ENCODE results near the gene RPTOR. TPM values are rescaled to one million over a fixed set of nuclear protein-coding genes. Genes with fewer than 3 reads are reported as not detected.

The RPTOR gene
- total RNA-seq, 1 experiment from 2014 or later: 58.0 TPM

DNA sequence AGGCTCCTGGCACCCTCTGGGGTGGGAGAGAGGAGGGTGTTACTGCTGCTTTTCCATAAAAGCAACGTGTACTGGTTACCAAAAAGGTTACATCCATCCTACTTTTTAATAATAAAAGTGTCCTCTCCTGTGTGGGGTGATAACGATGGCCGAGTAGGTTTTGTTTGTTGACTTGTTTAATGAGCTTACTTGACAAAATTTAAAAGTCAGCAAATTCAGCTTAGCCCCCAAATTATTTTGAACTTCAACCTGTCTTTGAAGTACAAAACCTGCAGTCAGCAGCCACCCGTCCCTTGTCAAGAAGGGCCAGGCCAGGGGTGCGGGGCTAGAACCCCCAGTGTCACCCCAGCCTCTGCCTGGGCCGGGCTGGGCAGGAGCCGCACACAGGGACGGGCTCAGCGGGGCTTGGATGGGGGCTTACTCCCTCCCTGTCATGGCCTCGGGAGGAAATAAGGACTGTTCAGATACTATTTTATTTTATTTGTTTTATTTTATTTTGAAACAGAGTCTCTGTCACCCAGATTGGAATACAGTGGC is 343.1 kb downstream of the RPTOR start:
- ChIA-PET POLR2A (no interaction called here), CTCF (interaction anchor here (0.6 kb wide), 1 partner anchor 132 kb away, joined by 3 read pairs; no protein-coding TSS in a partner anchor)
- H3K4me1 ChIP-seq (ENCODE audit: control insufficient read depth, insufficient read depth, low read length): peaks cover 22% of the 10 kb centered on the region
- no peak for ATAC-seq
- intact Hi-C loops (cut with micrococcal nuclease; ENCODE audit: unreplicated experiment) (no loop called here), in situ Hi-C loops (cut with HindIII; ENCODE audit: low pct_unique_long_range_greater_than_20kb, low sequenced_read_pairs) (no loop called here)
- TF ChIP-seq TCF7L2 (IDR thresholded peaks at IDR 0.05; ENCODE audit: low read depth, low read length): no peak
- TF ChIP-seq, protein P1, sequence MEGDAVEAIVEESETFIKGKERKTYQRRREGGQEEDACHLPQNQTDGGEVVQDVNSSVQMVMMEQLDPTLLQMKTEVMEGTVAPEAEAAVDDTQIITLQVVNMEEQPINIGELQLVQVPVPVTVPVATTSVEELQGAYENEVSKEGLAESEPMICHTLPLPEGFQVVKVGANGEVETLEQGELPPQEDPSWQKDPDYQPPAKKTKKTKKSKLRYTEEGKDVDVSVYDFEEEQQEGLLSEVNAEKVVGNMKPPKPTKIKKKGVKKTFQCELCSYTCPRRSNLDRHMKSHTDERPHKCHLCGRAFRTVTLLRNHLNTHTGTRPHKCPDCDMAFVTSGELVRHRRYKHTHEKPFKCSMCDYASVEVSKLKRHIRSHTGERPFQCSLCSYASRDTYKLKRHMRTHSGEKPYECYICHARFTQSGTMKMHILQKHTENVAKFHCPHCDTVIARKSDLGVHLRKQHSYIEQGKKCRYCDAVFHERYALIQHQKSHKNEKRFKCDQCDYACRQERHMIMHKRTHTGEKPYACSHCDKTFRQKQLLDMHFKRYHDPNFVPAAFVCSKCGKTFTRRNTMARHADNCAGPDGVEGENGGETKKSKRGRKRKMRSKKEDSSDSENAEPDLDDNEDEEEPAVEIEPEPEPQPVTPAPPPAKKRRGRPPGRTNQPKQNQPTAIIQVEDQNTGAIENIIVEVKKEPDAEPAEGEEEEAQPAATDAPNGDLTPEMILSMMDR (IDR thresholded peaks at IDR 0.05): no peak
- TF ChIP-seq SIN3A (IDR thresholded peaks at IDR 0.05; ENCODE audit: borderline replicate concordance, insufficient read depth, low read depth, low read length): no peak
- no peak for TF ChIP-seq POLR2AphosphoS5 (IDR thresholded peaks at IDR 0.05; ENCODE audit: low read depth, low read length)
- TF ChIP-seq, protein P2, sequence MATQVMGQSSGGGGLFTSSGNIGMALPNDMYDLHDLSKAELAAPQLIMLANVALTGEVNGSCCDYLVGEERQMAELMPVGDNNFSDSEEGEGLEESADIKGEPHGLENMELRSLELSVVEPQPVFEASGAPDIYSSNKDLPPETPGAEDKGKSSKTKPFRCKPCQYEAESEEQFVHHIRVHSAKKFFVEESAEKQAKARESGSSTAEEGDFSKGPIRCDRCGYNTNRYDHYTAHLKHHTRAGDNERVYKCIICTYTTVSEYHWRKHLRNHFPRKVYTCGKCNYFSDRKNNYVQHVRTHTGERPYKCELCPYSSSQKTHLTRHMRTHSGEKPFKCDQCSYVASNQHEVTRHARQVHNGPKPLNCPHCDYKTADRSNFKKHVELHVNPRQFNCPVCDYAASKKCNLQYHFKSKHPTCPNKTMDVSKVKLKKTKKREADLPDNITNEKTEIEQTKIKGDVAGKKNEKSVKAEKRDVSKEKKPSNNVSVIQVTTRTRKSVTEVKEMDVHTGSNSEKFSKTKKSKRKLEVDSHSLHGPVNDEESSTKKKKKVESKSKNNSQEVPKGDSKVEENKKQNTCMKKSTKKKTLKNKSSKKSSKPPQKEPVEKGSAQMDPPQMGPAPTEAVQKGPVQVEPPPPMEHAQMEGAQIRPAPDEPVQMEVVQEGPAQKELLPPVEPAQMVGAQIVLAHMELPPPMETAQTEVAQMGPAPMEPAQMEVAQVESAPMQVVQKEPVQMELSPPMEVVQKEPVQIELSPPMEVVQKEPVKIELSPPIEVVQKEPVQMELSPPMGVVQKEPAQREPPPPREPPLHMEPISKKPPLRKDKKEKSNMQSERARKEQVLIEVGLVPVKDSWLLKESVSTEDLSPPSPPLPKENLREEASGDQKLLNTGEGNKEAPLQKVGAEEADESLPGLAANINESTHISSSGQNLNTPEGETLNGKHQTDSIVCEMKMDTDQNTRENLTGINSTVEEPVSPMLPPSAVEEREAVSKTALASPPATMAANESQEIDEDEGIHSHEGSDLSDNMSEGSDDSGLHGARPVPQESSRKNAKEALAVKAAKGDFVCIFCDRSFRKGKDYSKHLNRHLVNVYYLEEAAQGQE (IDR thresholded peaks at IDR 0.05; ENCODE audit: insufficient read depth in 1 of 2, low read depth in 2 of 2, low read length in 1 of 2): no peak
- no peak overlapping the region for H3K4me3 ChIP-seq (ENCODE audit: low read depth in 2 of 2, low read length in 2 of 2)
- H3K27me3 ChIP-seq (ENCODE audit: control insufficient read depth, insufficient read depth, low read length): no peaks in the 10 kb centered on the region
- H3K36me3 ChIP-seq (ENCODE audit: control insufficient read depth, insufficient read depth, low read length): no peaks in the 10 kb centered on the region; the same call in 1 of the 2 replicates
- no peak for DNase-seq (ENCODE audit: low read depth, low spot score)
- no peak overlapping the region for H3K27ac ChIP-seq (ENCODE audit: low read length)
- no TSS peak for BruUV-seq (replicated peaks)
- H3K9me3 ChIP-seq (ENCODE audit: control insufficient read depth, insufficient read depth, low read depth, low read length): no peaks in the 10 kb centered on the region

DNA sequence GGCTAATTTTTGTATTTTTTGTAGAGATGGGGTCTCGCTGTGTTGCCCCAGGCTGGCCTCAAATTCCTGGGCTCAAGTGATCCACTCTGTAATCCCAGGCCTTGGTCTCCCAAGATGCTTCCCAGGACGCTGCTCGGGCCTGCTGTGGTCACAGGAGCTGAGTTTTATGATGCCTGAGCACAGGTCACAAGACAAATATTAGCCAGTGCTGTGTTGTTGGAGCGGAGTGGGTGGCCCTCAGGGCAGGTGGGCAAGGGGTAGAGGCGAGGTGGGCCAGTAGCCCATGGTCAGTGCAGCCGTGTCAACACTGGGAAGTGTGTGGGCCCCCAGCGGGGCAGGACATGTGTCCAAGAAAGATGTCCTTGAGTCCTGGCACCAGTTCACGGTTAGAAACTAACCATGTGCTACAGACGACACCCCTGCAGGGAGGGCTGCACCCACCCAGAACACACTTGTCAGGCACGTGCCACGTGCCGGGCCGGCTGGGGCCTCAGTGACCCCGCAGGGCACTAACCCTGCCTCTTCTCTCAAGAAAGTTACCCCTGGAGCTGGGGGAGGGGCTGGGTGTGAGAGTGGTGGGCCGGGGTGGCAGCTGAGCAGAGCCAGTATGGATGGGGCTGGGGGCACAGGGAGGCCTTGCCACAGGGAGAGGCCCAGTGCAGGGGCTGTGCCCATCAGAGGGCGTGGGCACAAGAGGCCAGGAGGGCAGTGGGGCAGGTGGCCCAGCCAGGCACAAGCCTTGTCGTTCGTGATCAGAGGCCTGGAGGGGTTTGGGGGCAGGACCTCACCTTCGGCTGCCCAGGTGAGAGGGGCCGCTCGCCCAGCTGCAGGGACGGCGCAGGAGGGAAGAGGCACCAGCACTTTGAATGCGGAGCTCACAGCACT is 343.9 kb downstream of the RPTOR start:
- Histone ChIP-seq H3K9me3 (ENCODE audit: control insufficient read depth, insufficient read depth, low read depth, low read length) (no peaks in the 10 kb centered on the region), H3K27me3 (ENCODE audit: control insufficient read depth, insufficient read depth, low read length) (no peaks in the 10 kb centered on the region), H3K4me3 (ENCODE audit: low read depth in 2 of 2, low read length in 2 of 2) (no peak overlapping the region), H3K36me3 (ENCODE audit: control insufficient read depth, insufficient read depth, low read length) (no peaks in the 10 kb centered on the region), H3K4me1 (ENCODE audit: control insufficient read depth, insufficient read depth, low read length) (peaks cover 22% of the 10 kb centered on the region), H3K27ac (ENCODE audit: low read length) (no peak overlapping the region)
- ChIA-PET CTCF (interaction anchor here (0.6 kb wide), 1 partner anchor 133 kb away, joined by 3 read pairs; no protein-coding TSS in a partner anchor), POLR2A (no interaction called here)
- DNase-seq (ENCODE audit: low read depth, low spot score): no peak
- BruUV-seq (replicated peaks): no TSS peak
- ATAC-seq: no peak
- TF ChIP-seq, protein P1 (IDR thresholded peaks at IDR 0.05): no peak
- TF ChIP-seq TCF7L2 (IDR thresholded peaks at IDR 0.05; ENCODE audit: low read depth, low read length) (no peak), POLR2AphosphoS5 (IDR thresholded peaks at IDR 0.05; ENCODE audit: low read depth, low read length) (no peak), SIN3A (IDR thresholded peaks at IDR 0.05; ENCODE audit: borderline replicate concordance, insufficient read depth, low read depth, low read length) (no peak)
- TF ChIP-seq, protein P2 (IDR thresholded peaks at IDR 0.05; ENCODE audit: insufficient read depth in 1 of 2, low read depth in 2 of 2, low read length in 1 of 2): no peak
- intact Hi-C loops (cut with micrococcal nuclease; ENCODE audit: unreplicated experiment): no loop called here
- in situ Hi-C loops (cut with HindIII; ENCODE audit: low pct_unique_long_range_greater_than_20kb, low sequenced_read_pairs): no loop called here
